Muscle of leg (tissue), 11 donors: ENCODE measurements around the gene ANO8. TPM values are rescaled to one million over a fixed set of nuclear protein-coding genes. Genes with fewer than 3 reads are reported as not detected.

Experiments used
- DNase-seq: peaks from one replicate; pipeline ENCODE4 v3.0.0; 2013
- H3K27ac ChIP-seq: one replicate; pipeline ENCODE4 v1.5.1; 2013; ENCODE audit warnings: mild to moderate bottlenecking, low read length, control low read depth
- H3K27me3 ChIP-seq: one replicate; pipeline ENCODE4 v1.6.1; 2013; ENCODE audit warnings: low read length; ENCODE audit not compliant: control insufficient read depth, insufficient read depth
- H3K36me3 ChIP-seq: one replicate; pipeline ENCODE4 v1.6.1; 2013; ENCODE audit warnings: low read length; ENCODE audit not compliant: control insufficient read depth, insufficient read depth
- H3K4me1 ChIP-seq: one replicate; pipeline ENCODE4 v1.6.1; 2013; ENCODE audit warnings: low read length; ENCODE audit not compliant: control insufficient read depth, insufficient read depth
- H3K4me3 ChIP-seq: one replicate; pipeline ENCODE4 v1.5.1; 2013; ENCODE audit warnings: low read length, control low read depth
- H3K9me3 ChIP-seq: replicated peaks from 2 replicates; pipeline ENCODE4 v1.6.1; 2013; ENCODE audit warnings: low read depth, low read length; ENCODE audit not compliant: control insufficient read depth
- WGBS: methylation state at CpG from one replicate; pipeline ENCODE4 v1.1.5; 2013; ENCODE audit warnings: missing lambda C conversion rate; ENCODE audit not compliant: insufficient coverage; 5-methylcytosine and 5-hydroxymethylcytosine counted together
- polyA plus RNA-seq, 8 donors: library from polyadenylated mRNA; unstranded; fragments of 120-200 nt; gene quantifications; one replicate each; pipeline versions ENCODE4 v1.2.1 to v1.2.3, GENCODE V29; 2013; ENCODE audit warnings: inconsistent platforms in 1 of 8, low replicate concordance in 1 of 8; ENCODE audit not compliant: insufficient read length in 8 of 8, insufficient read depth in 1 of 8
- total RNA-seq: library from RNA; stranded (reverse); fragments of 120-200 nt; gene quantifications from one replicate; pipeline ENCODE4 v1.2.4, GENCODE V29; 2013

ANO8 gene
- total and polyA plus RNA-seq, 9 donors, result 3.9 to 8.3 (median 6.8) TPM

GRCh38 chr19:17322854-17323253, 11.8 kb downstream of the ANO8 start:
- Histone ChIP-seq H3K36me3 (peaks cover 55% of the 10 kb centered on the region), H3K27ac (no peak overlapping the region), H3K4me1 (peaks cover 3% of the 10 kb centered on the region), H3K9me3 (no peaks in the 10 kb centered on the region), H3K27me3 (no peaks in the 10 kb centered on the region), H3K4me3 (no peak overlapping the region)
- WGBS, result 64% methylated on average over 6 of the region's 10 CpGs
- DNase-seq, result no peak

- H3K4me3 ChIP-seq, result no peak overlapping the region
- DNase-seq, result no peak
- H3K9me3 ChIP-seq, result no peaks in the 10 kb centered on the region
- H3K27me3 ChIP-seq, result no peaks in the 10 kb centered on the region
- H3K36me3 ChIP-seq, result peaks cover 51% of the 10 kb centered on the region
- H3K4me1 ChIP-seq, result peaks cover 3% of the 10 kb centered on the region
- H3K27ac ChIP-seq, result no peak overlapping the region
- WGBS, result 75% methylated on average over 19 of the region's 19 CpGs
These were observed 12.8 kb downstream of the ANO8 start for GRCh38 chr19:17321655-17322489.

- H3K9me3 ChIP-seq, result no peaks in the 10 kb centered on the region
- WGBS, result 88% methylated on average over 9 of the region's 11 CpGs
- H3K27me3 ChIP-seq, result no peaks in the 10 kb centered on the region
- no peak overlapping the region for H3K4me3 ChIP-seq
- H3K4me1 ChIP-seq, result peaks cover 3% of the 10 kb centered on the region
- H3K36me3 ChIP-seq, result peaks cover 58% of the 10 kb centered on the region
- DNase-seq, result no peak
- no peak overlapping the region for H3K27ac ChIP-seq
These were observed 14.2 kb downstream of the ANO8 start for GRCh38 chr19:17320435-17320834.

- no peaks in the 10 kb centered on the region for H3K27me3 ChIP-seq
- H3K4me3 ChIP-seq, result no peak overlapping the region
- DNase-seq, result no peak
- H3K27ac ChIP-seq, result no peak overlapping the region
- H3K4me1 ChIP-seq, result peaks cover 3% of the 10 kb centered on the region
- peaks cover 55% of the 10 kb centered on the region for H3K36me3 ChIP-seq
- no peaks in the 10 kb centered on the region for H3K9me3 ChIP-seq
- WGBS, result 89% methylated on average over 31 of the region's 40 CpGs
These were observed 15.0 kb downstream of the ANO8 start for GRCh38 chr19:17319473-17320238.

- no peak for DNase-seq
- no peaks in the 10 kb centered on the region for H3K9me3 ChIP-seq
- no peak overlapping the region for H3K4me3 ChIP-seq
- peaks cover 59% of the 10 kb centered on the region for H3K36me3 ChIP-seq
- no peaks in the 10 kb centered on the region for H3K27me3 ChIP-seq
- 57% methylated on average over 1 of the region's 6 CpGs for WGBS
- no peaks in the 10 kb centered on the region for H3K4me1 ChIP-seq
- no peak overlapping the region for H3K27ac ChIP-seq
These were observed 15.7 kb downstream of the ANO8 start for GRCh38 chr19:17318966-17319365.

- 91% methylated on average over 12 of the region's 19 CpGs for WGBS
- Histone ChIP-seq H3K9me3 (no peaks in the 10 kb centered on the region), H3K4me3 (no peak overlapping the region), H3K4me1 (peaks cover 12% of the 10 kb centered on the region), H3K27ac (no peak overlapping the region), H3K36me3 (peaks cover 43% of the 10 kb centered on the region), H3K27me3 (no peaks in the 10 kb centered on the region)
- no peak for DNase-seq
These were observed 20.6 kb downstream of the ANO8 start for GRCh38 chr19:17314007-17314593.

- Histone ChIP-seq H3K36me3 (peaks cover 37% of the 10 kb centered on the region), H3K27ac (no peak overlapping the region), H3K4me3 (no peak overlapping the region), H3K4me1 (peaks cover 14% of the 10 kb centered on the region), H3K9me3 (no peaks in the 10 kb centered on the region), H3K27me3 (no peaks in the 10 kb centered on the region)
- 80% methylated on average over 17 of the region's 20 CpGs for WGBS
- DNase-seq, result no peak
These were observed 22.2 kb downstream of the ANO8 start for GRCh38 chr19:17312189-17313113.

GRCh38 chr19:17311455-17312188, 23.0 kb downstream of the ANO8 start:
- WGBS, result 85% methylated on average over 10 of the region's 11 CpGs
- Histone ChIP-seq H3K4me3 (no peak overlapping the region), H3K27me3 (no peaks in the 10 kb centered on the region), H3K4me1 (peaks cover 14% of the 10 kb centered on the region), H3K27ac (no peak overlapping the region), H3K36me3 (peaks cover 37% of the 10 kb centered on the region), H3K9me3 (no peaks in the 10 kb centered on the region)
- DNase-seq, result no peak

- no peaks in the 10 kb centered on the region for H3K9me3 ChIP-seq
- 8% methylated on average over 5 of the region's 23 CpGs for WGBS
- DNase-seq, result no peak
- peaks cover 27% of the 10 kb centered on the region for H3K36me3 ChIP-seq
- H3K4me1 ChIP-seq, result peaks cover 21% of the 10 kb centered on the region
- peak overlapping the region; percentile 71 for H3K27ac ChIP-seq
- peak overlapping the region; percentile 93 for H3K4me3 ChIP-seq
- no peaks in the 10 kb centered on the region for H3K27me3 ChIP-seq
These were observed 24.6 kb downstream of the ANO8 start for GRCh38 chr19:17309965-17310461.
